Inferior parietal cortex (tissue), 1 donor: Measurements from ENCODE around the gene BARHL1.

ENCODE experiments used
- DNase-seq: peaks from one replicate; pipeline ENCODE4 v3.0.0-alpha.2; 2016; ENCODE audit errors: extremely low spot score

Gene BARHL1

DNA sequence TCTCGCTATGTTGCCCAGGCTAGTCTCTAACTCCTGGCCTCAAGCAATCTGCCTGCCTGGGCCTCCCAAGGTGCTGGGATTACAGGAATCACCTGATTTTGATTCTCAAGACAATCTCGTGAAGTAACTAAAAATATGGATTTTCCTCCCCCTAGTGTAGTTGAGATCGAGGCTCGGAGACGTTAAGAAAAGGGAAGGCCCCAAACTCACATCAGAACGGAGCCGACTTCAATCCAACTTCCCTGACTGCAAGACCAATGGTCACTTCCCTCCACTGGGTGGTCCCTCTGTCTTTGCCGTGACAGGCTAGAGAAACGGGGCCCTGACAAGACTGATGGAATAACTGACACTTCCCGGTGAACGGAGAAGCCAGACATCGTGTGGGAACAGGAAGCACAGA is 28.3 kb downstream of the BARHL1 start:
- no peak for DNase-seq

GRCh38 chr9:132614324-132614723 is 31.9 kb downstream of the BARHL1 start:
- no peak for DNase-seq

DNA sequence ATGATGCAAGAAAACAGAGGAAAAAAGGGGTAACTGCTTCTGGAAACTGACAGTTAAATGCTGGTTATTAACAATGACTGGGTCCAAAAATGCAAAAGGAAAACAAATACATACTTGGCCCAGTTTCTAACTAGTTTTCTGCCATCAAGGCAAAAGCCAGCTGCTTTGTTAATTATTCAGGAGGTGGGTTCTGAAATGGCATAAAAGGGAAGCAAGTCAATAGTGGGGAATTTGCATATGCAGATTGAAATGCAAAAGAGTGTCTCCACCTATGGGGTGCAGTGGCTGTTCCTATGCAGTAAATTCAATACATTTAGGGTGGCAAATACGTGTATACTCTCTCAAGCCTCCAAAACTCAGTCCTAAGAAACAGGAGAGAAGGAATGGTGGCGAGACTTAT is 33.4 kb downstream of the BARHL1 start:
- no peak for DNase-seq

DNA sequence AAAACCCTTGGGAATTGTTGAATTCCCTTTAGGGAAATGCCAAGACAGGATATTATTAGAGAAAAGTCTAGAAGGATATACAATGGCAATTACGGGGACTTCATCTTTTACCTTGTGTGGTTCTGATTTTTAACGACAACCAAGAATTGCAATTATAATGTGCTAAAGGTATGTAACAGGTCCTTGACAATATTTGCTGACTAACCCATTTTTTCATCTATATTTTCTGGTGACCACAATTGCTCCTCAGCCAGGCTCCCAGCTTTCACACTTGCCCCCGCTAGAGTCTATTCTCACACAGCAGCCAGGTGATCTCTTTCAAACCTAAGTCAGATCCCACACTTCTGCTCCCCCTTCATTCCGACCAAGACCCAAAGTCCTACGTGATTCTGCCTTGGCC is 34.3 kb downstream of the BARHL1 start:
- no peak for DNase-seq

- DNase-seq: no peak
Observed at GRCh38 chr9:132622159-132622558, 39.8 kb downstream of the BARHL1 start.

DNA sequence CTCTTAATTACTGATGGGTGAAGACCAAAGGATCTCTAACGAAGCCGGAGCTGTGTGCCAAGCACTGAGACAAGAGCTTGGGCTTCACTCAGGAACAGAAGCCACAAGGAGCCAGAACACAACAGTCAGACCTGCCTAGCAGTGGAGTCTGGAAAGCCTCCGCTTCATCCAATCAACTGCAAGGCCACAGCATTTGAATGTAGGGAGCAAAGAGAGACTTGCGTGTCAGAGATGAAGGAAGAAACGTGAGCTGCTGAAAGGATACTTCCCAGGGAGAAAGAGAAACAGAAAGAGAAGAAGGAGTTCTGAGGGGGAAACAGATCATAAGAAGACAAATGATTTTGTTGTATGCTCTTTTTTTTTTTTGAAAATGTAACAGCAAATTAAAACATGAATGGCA is 43.9 kb downstream of the BARHL1 start:
- no peak for DNase-seq

GRCh38 chr9:132627106-132627505 is 44.7 kb downstream of the BARHL1 start:
- no peak for DNase-seq

DNA sequence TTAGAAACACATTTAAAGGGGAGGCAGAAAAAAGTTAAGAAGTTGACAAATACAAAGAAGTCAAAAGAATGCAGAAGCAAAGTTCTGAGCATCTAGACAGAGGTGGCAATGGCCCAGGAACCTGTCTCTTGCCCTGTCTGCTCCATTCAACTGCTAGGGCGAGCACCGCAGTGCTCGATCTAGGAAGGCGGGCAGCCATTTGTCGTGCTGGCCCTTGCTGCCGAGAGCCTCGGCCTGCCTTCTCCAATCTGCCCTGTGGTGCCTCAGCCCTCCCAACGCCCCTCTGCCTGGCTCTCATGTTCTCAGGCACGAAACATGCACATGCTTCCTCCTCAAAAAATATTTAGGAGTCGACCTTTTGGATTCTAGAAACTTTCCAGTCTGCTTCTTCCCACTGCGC is 45.2 kb downstream of the BARHL1 start:
- no peak for DNase-seq

- DNase-seq: no peak
Observed at GRCh38 chr9:132628746-132629145, 46.3 kb downstream of the BARHL1 start.

GRCh38 chr9:132630116-132630515 is 47.7 kb downstream of the BARHL1 start:
- DNase-seq: no peak

- no peak for DNase-seq
Observed at GRCh38 chr9:132630811-132631210, 48.4 kb downstream of the BARHL1 start.

- no peak for DNase-seq
Observed at GRCh38 chr9:132631280-132631679, 48.9 kb downstream of the BARHL1 start.

DNA sequence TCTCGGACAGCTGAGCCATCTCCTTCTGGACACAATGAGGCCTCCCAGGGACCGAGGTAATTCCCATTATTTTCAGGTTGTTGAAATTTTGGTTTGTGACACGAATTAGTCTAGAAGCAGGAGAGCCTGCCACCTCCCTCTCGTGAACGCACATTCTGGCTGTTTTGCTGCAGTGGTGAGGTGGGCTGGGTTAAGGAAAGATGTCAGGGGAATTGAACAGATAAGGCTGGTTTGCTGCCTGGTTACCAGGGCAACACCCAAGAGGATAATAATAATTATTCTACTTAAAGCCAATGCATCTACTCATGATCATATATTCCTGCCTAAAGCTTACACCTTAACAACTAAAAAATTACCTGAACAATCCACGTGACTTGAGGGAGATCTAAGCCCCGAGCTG is 49.3 kb downstream of the BARHL1 start:
- no peak for DNase-seq

DNA sequence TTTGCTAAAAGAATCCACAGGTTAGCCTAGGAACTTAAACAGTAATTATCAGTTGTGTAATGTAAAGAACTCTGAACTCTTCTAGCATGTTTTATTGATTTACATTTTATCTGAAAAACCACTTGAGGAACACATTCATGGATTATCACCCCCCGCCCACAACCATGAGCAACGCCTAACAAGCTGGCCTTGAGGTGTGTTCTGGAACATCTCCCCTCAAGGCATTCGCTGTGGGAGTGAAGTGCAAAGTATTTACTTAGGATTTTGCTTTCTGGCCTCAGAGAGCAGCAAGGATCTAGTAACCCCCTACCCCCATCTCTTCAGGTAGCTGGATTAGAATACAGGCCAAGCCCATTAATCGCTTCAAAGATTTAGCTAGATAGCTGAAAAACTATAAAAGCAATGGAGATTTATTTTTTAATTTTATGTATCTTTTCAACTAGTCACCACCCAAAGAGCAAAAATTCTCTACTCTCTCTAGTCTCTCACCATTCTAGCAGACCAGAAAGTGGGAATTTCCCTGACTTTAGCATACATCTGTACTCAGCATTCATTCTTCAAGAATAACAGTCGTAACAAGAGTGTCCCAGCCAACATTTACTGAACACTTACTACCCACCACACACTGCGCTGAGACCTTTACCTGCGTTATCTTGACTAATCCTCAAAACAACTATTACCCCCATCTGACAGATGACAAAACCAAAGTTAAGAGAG is 50.2 kb downstream of the BARHL1 start:
- no peak for DNase-seq

DNA sequence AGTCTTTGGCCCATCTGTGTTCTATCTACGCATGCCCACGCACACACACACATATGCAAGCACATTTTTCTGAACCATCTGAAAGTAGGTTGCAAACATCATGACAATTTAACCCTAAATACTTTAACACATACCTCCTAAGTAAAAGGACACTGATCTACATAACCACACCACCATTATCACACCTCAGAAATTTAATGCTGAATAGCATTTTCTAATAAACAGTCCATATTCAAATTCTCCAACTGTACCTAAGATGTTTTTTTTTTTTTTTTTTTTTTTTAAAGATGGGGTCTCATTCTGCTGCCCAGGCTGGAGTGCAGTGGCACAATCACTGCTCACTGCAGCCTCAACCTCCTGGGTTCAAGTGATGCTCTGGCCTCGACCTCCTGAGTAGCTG is 51.9 kb downstream of the BARHL1 start:
- DNase-seq: no peak

DNA sequence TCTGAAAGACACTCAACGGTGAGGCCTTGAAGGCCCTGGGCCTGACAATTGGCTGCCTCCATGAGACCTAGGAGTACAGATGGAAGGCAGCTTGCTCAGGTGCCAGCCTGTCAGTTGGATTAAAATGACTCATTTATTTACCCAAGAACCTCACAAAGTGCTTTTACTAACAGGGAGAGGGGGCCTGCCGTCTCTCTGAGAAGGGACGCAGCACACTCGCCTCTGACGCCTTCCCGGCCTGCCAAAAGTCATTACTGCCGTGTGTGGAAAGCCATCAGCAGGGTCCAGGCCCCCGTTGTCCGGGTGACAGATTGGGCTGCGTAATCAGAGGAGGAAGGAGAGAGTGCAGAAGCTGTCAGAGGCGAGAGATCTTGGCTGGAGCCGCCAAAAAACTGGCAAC is 54.9 kb downstream of the BARHL1 start:
- no peak for DNase-seq

GRCh38 chr9:132637801-132638200 is 55.4 kb downstream of the BARHL1 start:
- no peak for DNase-seq

DNA sequence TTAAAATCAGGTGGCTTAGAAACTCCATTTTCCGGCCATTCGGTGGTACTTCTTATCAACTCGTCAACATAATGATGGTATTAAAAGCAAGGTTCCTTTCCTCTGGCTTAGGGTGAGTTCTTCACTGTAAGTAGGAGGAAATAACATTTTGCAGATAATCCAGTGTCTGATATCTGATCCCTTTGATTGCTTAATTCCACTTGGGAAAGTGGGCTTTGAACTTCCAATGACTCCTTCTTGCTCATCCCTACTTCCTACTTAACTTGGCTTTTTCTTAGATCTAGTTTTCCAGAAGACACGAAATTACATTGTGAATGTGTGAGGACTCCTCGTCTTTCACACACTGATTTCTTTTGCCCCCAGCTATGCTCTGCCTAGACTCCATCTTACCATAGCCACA is 55.8 kb downstream of the BARHL1 start:
- DNase-seq: no peak

- no peak for DNase-seq
Observed at GRCh38 chr9:132639322-132639721, 56.9 kb downstream of the BARHL1 start.
